HG02938 (cell line): ENCODE measurements around the gene RYR3.

Experiments
- ATAC-seq: cut with Tn5 transposase; IDR thresholded peaks from one replicate; pipeline ENCODE4 v1.9.1; 2021; ENCODE audit warnings: mild to moderate bottlenecking, moderate library complexity; ENCODE audit not compliant: unreplicated experiment

Gene RYR3

GRCh38 chr15:33860754-33861153 is 550.0 kb downstream of the RYR3 start:
- no peak for ATAC-seq

DNA sequence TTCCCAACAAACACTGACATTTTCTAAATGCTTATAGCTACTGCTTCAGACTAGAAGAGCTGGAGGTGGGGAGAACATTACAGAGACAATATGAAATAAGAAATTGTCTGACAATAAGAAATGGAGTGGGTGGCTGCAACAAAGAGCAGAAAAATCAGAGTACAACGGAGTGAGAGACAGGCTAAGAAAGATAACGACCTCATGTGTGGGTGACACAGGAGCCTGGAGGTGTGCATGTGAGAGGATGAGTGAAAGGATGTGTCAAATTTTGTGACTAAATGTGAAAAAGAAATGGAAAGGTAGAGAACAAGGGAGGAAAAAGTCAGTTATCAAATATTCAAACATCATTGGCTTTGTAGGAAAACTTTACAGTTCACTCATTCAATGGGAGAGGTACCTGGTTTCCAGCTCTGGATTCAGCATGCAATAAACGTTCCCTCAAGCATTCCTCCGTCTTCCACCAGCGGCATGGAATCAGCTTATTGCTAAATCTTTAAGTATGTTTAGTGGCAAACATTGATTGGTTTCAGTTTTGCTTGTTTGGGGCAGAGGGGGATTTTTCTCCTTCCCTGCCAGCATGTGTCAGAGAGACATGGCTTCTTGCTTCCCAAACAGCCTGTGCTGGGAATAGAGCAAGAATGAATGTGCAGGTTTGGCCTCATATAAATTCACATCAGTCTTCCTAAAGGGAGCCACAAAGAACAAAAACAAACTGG is 553.8 kb downstream of the RYR3 start:
- no peak for ATAC-seq

- no peak for ATAC-seq
Observed at GRCh38 chr15:33865416-33865815, 554.6 kb downstream of the RYR3 start.

DNA sequence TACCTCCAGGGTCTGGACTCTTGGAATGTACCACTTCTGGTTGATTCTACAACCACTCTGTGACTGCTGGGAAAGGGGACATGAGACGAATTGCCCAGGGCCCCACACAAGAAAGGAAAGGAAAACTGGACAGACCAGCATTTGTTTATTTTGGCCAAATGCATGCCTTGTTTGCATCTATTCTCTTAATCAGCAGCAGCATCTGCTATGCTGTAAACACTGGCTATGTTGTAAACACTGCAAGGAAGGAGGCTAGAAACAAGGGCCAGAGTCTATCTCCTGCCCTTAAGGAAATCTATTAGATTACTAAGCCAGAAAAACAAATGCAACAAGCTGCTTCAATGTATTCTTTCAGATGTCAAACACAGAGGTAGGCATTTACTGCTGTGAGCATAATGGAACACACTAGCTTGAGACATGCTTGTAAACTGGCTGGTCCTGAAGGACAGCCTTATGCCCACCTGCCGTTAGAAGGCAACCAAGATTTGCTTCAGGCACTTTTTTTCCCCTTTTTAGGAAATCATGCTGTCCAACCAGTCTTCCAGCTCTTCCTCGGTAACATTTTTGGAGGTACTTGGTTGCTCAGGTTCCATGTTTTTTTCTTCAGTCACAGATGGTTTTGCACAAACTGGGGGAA is 555.5 kb downstream of the RYR3 start:
- no peak for ATAC-seq

- no peak for ATAC-seq
Observed at GRCh38 chr15:33871980-33872379, 561.2 kb downstream of the RYR3 start.

GRCh38 chr15:33872416-33873106 is 561.8 kb downstream of the RYR3 start:
- no peak for ATAC-seq

DNA sequence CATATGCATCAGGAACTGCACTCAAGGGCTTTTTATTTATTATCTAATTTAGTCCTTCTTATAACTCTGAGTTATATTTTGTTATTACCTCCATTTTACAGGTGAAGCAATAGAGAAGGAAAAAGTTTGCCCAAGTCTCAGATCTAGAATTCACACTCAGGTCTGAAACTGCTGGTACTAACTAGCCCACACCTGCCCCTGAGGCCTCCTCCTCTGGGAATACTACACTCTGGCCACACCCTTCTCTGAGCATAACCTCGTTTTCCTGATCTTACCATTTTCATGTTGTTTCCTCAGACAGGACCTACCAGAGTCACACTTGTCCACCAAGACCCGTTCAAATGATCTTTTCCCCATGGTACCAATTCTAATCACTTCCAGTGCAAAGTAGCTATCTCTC is 563.4 kb downstream of the RYR3 start:
- ATAC-seq, result no peak

DNA sequence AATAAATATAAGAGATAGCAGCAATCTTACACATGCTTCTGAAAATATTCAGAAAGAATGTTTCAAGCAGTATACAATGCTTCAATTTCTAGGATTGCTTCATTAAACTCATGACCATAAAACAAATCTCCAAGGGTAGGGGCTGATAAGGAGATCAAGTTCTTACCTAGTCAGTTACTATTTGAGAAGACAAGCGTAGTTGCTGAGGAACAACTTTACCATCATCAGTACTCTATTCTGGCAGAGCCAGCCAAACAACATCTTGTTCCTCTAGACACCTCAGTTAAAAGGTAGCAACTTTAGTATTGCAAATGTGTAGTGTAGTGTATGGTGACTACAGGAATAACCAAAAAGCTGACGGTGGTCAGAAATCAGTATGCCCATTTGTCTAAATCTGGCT is 572.2 kb downstream of the RYR3 start:
- ATAC-seq, result no peak

- no peak for ATAC-seq
Observed at GRCh38 chr15:33888176-33888575, 577.4 kb downstream of the RYR3 start.

DNA sequence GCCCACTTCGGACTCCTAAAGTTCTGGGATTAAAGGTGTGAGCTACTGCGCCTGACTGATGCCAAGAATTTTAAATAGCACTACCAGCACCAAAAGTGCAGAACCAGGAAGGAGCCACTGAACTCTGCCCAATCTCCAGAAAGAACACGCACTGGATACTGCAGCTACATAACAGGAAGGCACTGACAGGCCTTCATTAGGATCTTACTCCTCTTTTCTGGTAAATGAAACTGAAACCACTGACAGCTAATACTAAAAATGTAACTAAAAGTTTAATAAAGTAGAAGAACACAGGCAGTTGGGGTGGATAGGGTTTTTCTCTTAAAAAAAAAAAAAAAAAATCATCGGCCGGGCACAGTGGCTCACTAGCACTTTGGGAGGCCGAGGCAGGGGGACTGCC is 583.4 kb downstream of the RYR3 start:
- no peak for ATAC-seq

DNA sequence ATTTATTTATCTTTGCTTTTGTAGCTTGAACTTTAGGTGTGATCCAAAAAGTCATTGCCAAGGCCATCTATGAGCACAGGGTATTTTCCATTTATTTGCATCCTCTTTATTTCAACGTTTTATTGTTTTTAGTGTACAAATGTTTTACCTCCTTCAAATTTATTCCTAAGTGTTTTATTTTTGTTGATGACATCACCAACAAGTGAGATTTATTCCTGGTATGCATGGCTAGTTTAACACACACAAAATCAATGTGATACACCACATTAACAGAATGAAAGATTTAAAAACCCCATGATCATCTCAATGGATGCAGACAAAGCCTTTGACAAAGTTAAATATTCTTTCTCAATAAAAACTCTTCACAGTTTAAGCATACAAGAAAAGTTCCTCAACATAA is 591.3 kb downstream of the RYR3 start:
- ATAC-seq, result no peak

GRCh38 chr15:33903661-33904060 is 592.9 kb downstream of the RYR3 start:
- no peak for ATAC-seq

GRCh38 chr15:33907326-33907725 is 596.6 kb downstream of the RYR3 start:
- ATAC-seq, result no peak

DNA sequence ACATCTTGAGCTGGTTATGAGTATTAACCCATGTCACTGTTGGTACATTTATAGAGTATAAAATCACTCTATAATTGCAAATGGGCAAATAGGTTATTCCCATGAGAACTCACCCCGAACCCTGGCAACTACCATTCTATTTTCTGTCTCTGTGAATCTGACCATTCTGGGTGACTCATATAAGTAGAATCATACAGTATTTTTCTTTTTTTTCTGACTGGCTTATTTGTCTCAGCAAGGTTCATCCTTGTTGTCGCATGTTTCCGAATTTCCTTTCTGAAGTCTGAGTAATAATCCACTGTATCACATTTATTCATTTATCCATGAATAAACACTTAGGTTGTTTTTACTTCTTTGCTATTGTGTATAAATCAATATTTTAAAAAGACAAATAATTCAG is 597.6 kb downstream of the RYR3 start:
- ATAC-seq, result no peak

GRCh38 chr15:33910741-33911140 is 600.0 kb downstream of the RYR3 start:
- no peak for ATAC-seq

DNA sequence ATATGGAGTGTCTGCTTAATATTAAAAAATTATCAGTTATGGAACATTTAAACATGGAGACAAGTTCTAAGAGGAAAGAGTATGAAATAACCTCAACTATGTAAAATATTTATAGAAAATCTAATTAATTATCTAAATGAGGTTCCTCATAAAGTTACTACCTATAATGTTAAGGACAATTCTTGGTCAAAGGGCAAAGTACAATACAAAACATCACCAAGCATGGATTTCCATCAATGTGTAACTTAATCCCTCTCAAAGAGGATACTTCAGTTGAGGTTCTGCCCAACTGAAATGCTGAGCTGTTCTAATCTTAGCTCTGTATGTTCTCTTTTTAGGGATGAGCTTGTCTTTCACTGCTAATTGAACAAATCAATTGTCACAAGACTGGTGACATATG is 601.6 kb downstream of the RYR3 start:
- no peak for ATAC-seq

- ATAC-seq, result no peak
Observed at GRCh38 chr15:33913459-33913858, 602.7 kb downstream of the RYR3 start.
